Body of pancreas (tissue), 4 donors: ENCODE data around the gene PCBP3. TPM values are rescaled to one million over a fixed set of nuclear protein-coding genes. Genes with fewer than 3 reads are reported as not detected.

Source experiments
- ATAC-seq: fragments of 150-250 bp; one replicate; pipeline ENCODE4 v1.9.1; 2016
- DNase-seq, 4 donors: peaks; one replicate each; pipeline ENCODE4 v3.0.0-alpha.2; 2019
- H3K27ac ChIP-seq, 4 donors: fragments of 200-600 bp; sonication (generic); 1 replicate in 3 of 4; 2 replicates in 1 of 4; pipeline versions ENCODE4 v1.5.1 to v1.6.1; 2016 to 2019; ENCODE audit warnings: mild to moderate bottlenecking in 1 of 4, mixed read lengths in 1 of 4, moderate library complexity in 1 of 4
- H3K27me3 ChIP-seq, 2 donors: fragments of 200-600 bp; sonication (generic); one replicate each; pipeline ENCODE4 v1.6.0; 2016; ENCODE audit warnings: mild to moderate bottlenecking in 1 of 2
- H3K36me3 ChIP-seq, 2 donors: fragments of 200-600 bp; sonication (generic); replicated peaks in 1 of 2; 2 replicates each; pipeline ENCODE4 v1.5.1; 2016; ENCODE audit warnings: low read depth in 2 of 2; ENCODE audit not compliant: insufficient read depth in 1 of 2
- H3K4me1 ChIP-seq: fragments of 200-600 bp; sonication (generic); one replicate; pipeline ENCODE4 v1.6.0; 2016
- H3K4me3 ChIP-seq, 2 donors: fragments of 200-600 bp; sonication (generic); 1 replicate in 1 of 2; 2 replicates in 1 of 2; pipeline ENCODE4 v1.5.1; 2016 to 2019
- H3K9me3 ChIP-seq, 3 donors: fragments of 200-600 bp; sonication (generic); 1 replicate in 2 of 3; 2 replicates in 1 of 3; pipeline ENCODE4 v1.5.1; 2016
- CTCF ChIP-seq, 7 experiments: fragments of 450-650 bp in 4 of 7; fragments of 200-600 bp in 3 of 7; sonication (generic) in 3 of 7; IDR thresholded peaks; one replicate each; pipeline ENCODE4 v1.5.1; 2016 to 2019; ENCODE audit warnings: antibody characterized with exemption in 7 of 7
- POLR2A ChIP-seq, 3 donors: fragments of 450-650 bp; IDR thresholded peaks; one replicate each; pipeline ENCODE4 v1.6.1; 2016; ENCODE audit warnings: antibody characterized with exemption in 3 of 3, mild to moderate bottlenecking in 2 of 3
- WGBS, 2 donors: methylation state at CpG; one replicate each; pipeline ENCODE4 v1.1.5; 2017; 5-methylcytosine and 5-hydroxymethylcytosine counted together
- intact Hi-C: fragments of 100-400 bp; cut with DNase I; formaldehyde crosslinking; loops from one replicate; pipeline ENCODE4 v1.15.1; 2023
- total RNA-seq, 2 donors: library from RNA; depleted of rRNA; stranded (reverse); fragments of >200 nt; gene quantifications; one replicate each; pipeline ENCODE4 v1.1.0, GENCODE V29; 2016

Gene PCBP3
- total RNA-seq, 2 donors from 2014 or later = 1.3 to 4.6 TPM

- Histone ChIP-seq H3K27me3 (no peaks in the 10 kb centered on the region), H3K27ac (no peak overlapping the region), H3K9me3 (no peaks in the 10 kb centered on the region), H3K4me3 (no peak overlapping the region), H3K36me3 (no peaks in the 10 kb centered on the region), H3K4me1 (no peaks in the 10 kb centered on the region)
- intact Hi-C loops = no loop called here
- no peak for ATAC-seq
- TF ChIP-seq POLR2A (IDR thresholded peaks at IDR 0.05) (no peak), CTCF (IDR thresholded peaks at IDR 0.05) (no peak)
- DNase-seq = no peak
- WGBS, 2 donors = 86 to 88% methylated on average over 6 to 11 of the region's 11 CpGs
Observed at GRCh38 chr21:45918011-45918410, 274.5 kb downstream of the PCBP3 start.

DNA sequence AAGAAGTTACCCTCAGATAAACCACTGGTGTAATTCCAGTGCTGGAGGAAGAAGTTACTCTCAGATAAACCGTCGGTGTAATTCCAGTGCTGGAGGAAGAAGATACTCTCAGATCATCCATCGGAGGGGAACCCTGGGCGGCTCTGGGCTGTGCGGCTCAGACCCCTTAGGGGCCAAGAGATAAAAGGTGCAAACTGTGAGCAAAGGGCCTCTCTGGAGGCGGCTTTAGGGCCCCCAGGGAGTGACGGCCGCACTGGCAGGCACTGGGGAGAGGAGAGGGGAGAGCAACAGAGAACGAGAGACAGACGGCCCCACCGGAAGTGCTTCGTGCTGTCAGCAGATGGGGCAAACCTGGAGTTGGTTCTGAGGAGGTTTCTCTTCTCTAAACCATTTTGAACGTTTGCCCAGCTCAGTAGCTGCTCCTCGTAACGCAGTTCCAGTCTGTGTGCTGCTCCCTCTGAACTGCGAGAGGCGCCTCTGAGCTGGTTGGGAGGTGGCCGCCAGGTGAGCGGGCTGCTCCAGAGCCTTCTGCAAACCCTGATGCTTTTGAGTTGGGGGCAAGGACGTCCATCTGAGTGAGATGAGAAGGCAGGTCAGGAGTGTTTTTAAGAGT lies 275.4 kb downstream of the PCBP3 start:
- H3K9me3 ChIP-seq = no peaks in the 10 kb centered on the region
- ATAC-seq = no peak
- no peaks in the 10 kb centered on the region for H3K27me3 ChIP-seq
- no peaks in the 10 kb centered on the region for H3K36me3 ChIP-seq
- no peak overlapping the region for H3K4me3 ChIP-seq
- no peak overlapping the region for H3K27ac ChIP-seq
- TF ChIP-seq POLR2A (IDR thresholded peaks at IDR 0.05) (no peak), CTCF (IDR thresholded peaks at IDR 0.05) (no peak)
- no peak for DNase-seq
- H3K4me1 ChIP-seq = no peaks in the 10 kb centered on the region
- 69 to 71% methylated on average over 15 to 20 of the region's 20 CpGs for WGBS, 2 donors
- intact Hi-C loops = no loop called here

DNA sequence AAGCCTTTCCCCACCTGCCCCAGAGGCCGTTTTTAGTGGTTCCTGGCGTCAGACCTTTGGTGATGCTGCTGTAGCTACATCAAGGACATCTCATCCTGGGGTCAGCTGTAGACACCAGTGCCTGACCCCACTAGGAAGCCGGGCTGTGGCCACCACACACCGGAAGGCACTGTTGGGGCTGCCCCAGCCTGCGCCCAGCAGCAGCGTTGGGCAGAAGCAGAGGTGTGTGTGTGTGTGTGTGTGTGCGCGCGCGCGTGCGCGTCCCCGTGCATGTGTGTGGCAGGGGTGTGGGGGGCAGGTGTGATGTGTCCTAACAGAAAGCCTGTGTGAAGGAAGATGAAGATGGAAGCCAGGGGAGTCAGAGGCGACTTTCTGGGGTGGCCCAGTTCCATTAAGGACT lies 276.1 kb downstream of the PCBP3 start:
- Histone ChIP-seq H3K4me3 (no peak overlapping the region), H3K27me3 (no peaks in the 10 kb centered on the region), H3K36me3 (no peaks in the 10 kb centered on the region), H3K27ac (no peak overlapping the region), H3K9me3 (no peaks in the 10 kb centered on the region), H3K4me1 (no peaks in the 10 kb centered on the region)
- 77 to 82% methylated on average over 15 of the region's 15 CpGs for WGBS, 2 donors
- no peak for ATAC-seq
- no peak for DNase-seq
- TF ChIP-seq CTCF (IDR thresholded peaks at IDR 0.05) (no peak), POLR2A (IDR thresholded peaks at IDR 0.05) (no peak)
- intact Hi-C loops = no loop called here

GRCh38 chr21:45920824-45921600 lies 277.5 kb downstream of the PCBP3 start:
- Histone ChIP-seq H3K9me3 (no peaks in the 10 kb centered on the region), H3K36me3 (no peaks in the 10 kb centered on the region), H3K4me3 (no peak overlapping the region), H3K27ac (no peak overlapping the region), H3K27me3 (no peaks in the 10 kb centered on the region), H3K4me1 (no peaks in the 10 kb centered on the region)
- WGBS, 2 donors = 88 to 90% methylated on average over 8 of the region's 8 CpGs
- intact Hi-C loops = no loop called here
- ATAC-seq (no peak), DNase-seq (no peak)
- no peak for TF ChIP-seq CTCF (IDR thresholded peaks at IDR 0.05)
- no peak for TF ChIP-seq POLR2A (IDR thresholded peaks at IDR 0.05)
